ENCODE measurements around the gene CYP46A1. TPM values are rescaled to one million over a fixed set of nuclear protein-coding genes. Genes with fewer than 3 reads are reported as not detected.

CYP46A1 gene
- polyA plus RNA-seq, 2 of the 4 experiments (the other 2 are of a cell fraction), result 0.06 to 0.13 TPM

GRCh38 chr14:99700379-99700778 lies 16.3 kb downstream of the CYP46A1 start (continued):
- TF ChIP-seq HMGXB4 (CRISPR knock-in tag; IDR thresholded peaks at IDR 0.05; ENCODE audit: borderline replicate concordance), result no peak

- DNase-seq (ENCODE audit: low read depth in 1 of 2, low spot score in 1 of 2) (no peak), ATAC-seq (no peak), FAIRE-seq (no peak)
- no peaks in the 10 kb centered on the region for H3K4me1 ChIP-seq
- ChIA-PET POLR2A (no interaction called here), CTCF (interaction anchor here (0.7 to 2.0 kb wide), 7 partner anchors 13 to 184 kb away, joined by 3 to 8 read pairs (median 4); no protein-coding TSS in a partner anchor)
- H3K27ac ChIP-seq, result no peak overlapping the region
- H3K9me3 ChIP-seq, result peaks cover 34% of the 10 kb centered on the region
- TF ChIP-seq EHF (CRISPR knock-in tag; IDR thresholded peaks at IDR 0.05), result no peak
- TF ChIP-seq FOSB (CRISPR knock-in tag; IDR thresholded peaks at IDR 0.05), result no peak
- H3K4me2 ChIP-seq, result no peak overlapping the region
- no peak overlapping the region for H3K4me3 ChIP-seq
- 75% methylated on average over 1 of the region's 1 CpG for WGBS (ENCODE audit: missing lambda C conversion rate)
These were observed 17.2 kb downstream of the CYP46A1 start for GRCh38 chr14:99701260-99701659.

GRCh38 chr14:99702115-99702514 lies 18.0 kb downstream of the CYP46A1 start:
- peaks cover 34% of the 10 kb centered on the region for H3K9me3 ChIP-seq
- no peak for ATAC-seq
- no peaks in the 10 kb centered on the region for H3K4me1 ChIP-seq
- CTCF ChIA-PET, result interaction anchor here (0.9 to 2.0 kb wide), 3 partner anchors 15 to 24 kb away, joined by 3 to 7 read pairs (median 4); no protein-coding TSS in a partner anchor
- DNase-seq (ENCODE audit: low read depth in 1 of 2, low spot score in 1 of 2), result no peak
- H3K27ac ChIP-seq, result no peak overlapping the region
- no peak overlapping the region for H3K4me2 ChIP-seq
- no peak for FAIRE-seq
- POLR2A ChIA-PET, result no interaction called here
- TF ChIP-seq EHMT2 (IDR thresholded peaks at IDR 0.05; ENCODE audit: low read depth) (no peak), HDAC2 (IDR thresholded peaks at IDR 0.05) (no peak), JUNB (IDR thresholded peaks at IDR 0.05) (no peak), POLR2A (IDR thresholded peaks at IDR 0.05; ENCODE audit: low read length) (no peak), JUN (IDR thresholded peaks at IDR 0.05) (no peak), KDM1A (IDR thresholded peaks at IDR 0.05; ENCODE audit: low read depth) (no peak), HOXB5 (CRISPR knock-in tag; IDR thresholded peaks at IDR 0.05) (no peak), ZFP36 (IDR thresholded peaks at IDR 0.05; ENCODE audit: borderline replicate concordance, partially characterized antibody) (no peak), TFCP2L1 (CRISPR knock-in tag; IDR thresholded peaks at IDR 0.05) (no peak), RNF2 (IDR thresholded peaks at IDR 0.05; ENCODE audit: borderline replicate concordance, low read depth) (no peak), E2F6 (IDR thresholded peaks at IDR 0.05; ENCODE audit: borderline replicate concordance, low read depth) (no peak), FOSL2 (IDR thresholded peaks at IDR 0.05) (no peak), FOSL2 (CRISPR knock-in tag; IDR thresholded peaks at IDR 0.05) (no peak), HMGXB4 (CRISPR knock-in tag; IDR thresholded peaks at IDR 0.05; ENCODE audit: borderline replicate concordance) (no peak), CEBPB (IDR thresholded peaks at IDR 0.05) (no peak), FOSB (CRISPR knock-in tag; IDR thresholded peaks at IDR 0.05) (no peak), KDM5A (IDR thresholded peaks at IDR 0.05) (no peak), NFE2L2 (conservative IDR thresholded peaks at IDR 0.05; ENCODE audit: low read length) (no peak)
- H3K4me3 ChIP-seq, result no peak overlapping the region

GRCh38 chr14:99703381-99703780 lies 19.3 kb downstream of the CYP46A1 start:
- CTCF ChIA-PET, result interaction anchor here (0.9 to 1.2 kb wide), 2 partner anchors 13 to 15 kb away, joined by 3 to 4 read pairs; no protein-coding TSS in a partner anchor
- no peak for TF ChIP-seq CHD4 (IDR thresholded peaks at IDR 0.05; ENCODE audit: borderline replicate concordance)
- Histone ChIP-seq H3K4me1 (no peaks in the 10 kb centered on the region), H3K4me2 (no peak overlapping the region), H3K4me3 (no peak overlapping the region), H3K9me3 (peaks cover 34% of the 10 kb centered on the region), H3K27ac (no peak overlapping the region)
- POLR2A ChIA-PET, result no interaction called here
- no peak for DNase-seq (ENCODE audit: low read depth in 1 of 2, low spot score in 1 of 2)
- WGBS (ENCODE audit: missing lambda C conversion rate), result 54% methylated on average over 3 of the region's 3 CpGs
- FAIRE-seq, result no peak
- ATAC-seq, result no peak
